ENCODE measurements around the gene ZNF546. TPM values are rescaled to one million over a fixed set of nuclear protein-coding genes. Genes with fewer than 3 reads are reported as not detected.

ZNF546 gene
- polyA plus RNA-seq, 3 donors from 2014 or later = 2.4 to 2.5 TPM; not detected in 1

GRCh38 chr19:39995794-39996193 is 1.1 kb upstream of the ZNF546 start:
- H3K4me3 Mint-ChIP-seq = peak overlapping the region; percentile 54 to 98 (median 93)
- H3K27ac Mint-ChIP-seq = peak overlapping the region in 5 of 6 donors; percentile 15 to 96 (median 53)
- H3K36me3 Mint-ChIP-seq = peaks cover 4 to 7% (median 7%) of the 10 kb centered on the region in 3 donors
- peaks cover 34 to 47% of the 10 kb centered on the region in 2 donors for H3K4me1 Mint-ChIP-seq
- H3K27me3 Mint-ChIP-seq (ENCODE audit: low read depth in 3 of 3) = peaks cover 5 to 13% (median 10%) of the 10 kb centered on the region in 3 donors
- peaks cover 0 to 1% (median 0%) of the 10 kb centered on the region in 6 donors for H3K9me3 Mint-ChIP-seq
- no peak for DNase-seq

- Mint-ChIP-seq H3K4me1 (peaks cover 34 to 47% of the 10 kb centered on the region in 2 donors), H3K27ac (peak overlapping the region; percentile 93 to 97 (median 96)), H3K4me3 (peak overlapping the region; percentile 91 to 98 (median 97)), H3K27me3 (ENCODE audit: low read depth in 3 of 3) (peaks cover 5 to 13% (median 10%) of the 10 kb centered on the region in 3 donors), H3K36me3 (peaks cover 4 to 7% (median 7%) of the 10 kb centered on the region in 3 donors), H3K9me3 (peaks cover 0 to 1% (median 0%) of the 10 kb centered on the region in 6 donors)
- DNase-seq = peak; percentile 71 to 74 (median 72)
Measured at GRCh38 chr19:39996218-39996810, 546 bp upstream of the ZNF546 start.

- Mint-ChIP-seq H3K27ac (peak overlapping the region; percentile 93 to 97 (median 96)), H3K27me3 (ENCODE audit: low read depth in 3 of 3) (peaks cover 5 to 13% (median 10%) of the 10 kb centered on the region in 3 donors), H3K9me3 (peaks cover 0 to 1% (median 0%) of the 10 kb centered on the region in 6 donors), H3K36me3 (peaks cover 7 to 9% (median 7%) of the 10 kb centered on the region in 3 donors), H3K4me1 (peaks cover 34 to 39% of the 10 kb centered on the region in 2 donors), H3K4me3 (peak overlapping the region; percentile 91 to 98 (median 97))
- DNase-seq = peak in 2 of 3 donors; percentile 15
Measured at GRCh38 chr19:39997638-39998216, 867 bp downstream of the ZNF546 start.

GRCh38 chr19:39998501-39998900 is 1.6 kb downstream of the ZNF546 start:
- Mint-ChIP-seq H3K4me3 (peak overlapping the region; percentile 91 to 98 (median 97)), H3K27me3 (ENCODE audit: low read depth in 3 of 3) (peaks cover 5 to 13% (median 10%) of the 10 kb centered on the region in 3 donors), H3K27ac (peak overlapping the region; percentile 93 to 97 (median 96)), H3K36me3 (peaks cover 0 to 9% (median 4%) of the 10 kb centered on the region in 3 donors), H3K4me1 (peaks cover 31 to 35% of the 10 kb centered on the region in 2 donors), H3K9me3 (peaks cover 0 to 1% (median 0%) of the 10 kb centered on the region in 6 donors)
- DNase-seq = no peak

GRCh38 chr19:40005691-40006272 is 8.9 kb downstream of the ZNF546 start:
- no peaks in the 10 kb centered on the region for H3K27me3 Mint-ChIP-seq (ENCODE audit: low read depth in 3 of 3)
- no peaks in the 10 kb centered on the region for H3K4me1 Mint-ChIP-seq
- no peak for DNase-seq
- H3K27ac Mint-ChIP-seq = no peak overlapping the region
- H3K4me3 Mint-ChIP-seq = no peak overlapping the region
- H3K9me3 Mint-ChIP-seq = peaks cover 0 to 4% (median 0%) of the 10 kb centered on the region in 6 donors
- H3K36me3 Mint-ChIP-seq = peaks cover 33 to 54% (median 46%) of the 10 kb centered on the region in 3 donors

- Mint-ChIP-seq H3K4me1 (no peaks in the 10 kb centered on the region), H3K36me3 (peaks cover 34 to 58% (median 48%) of the 10 kb centered on the region in 3 donors), H3K27ac (no peak overlapping the region), H3K9me3 (peaks cover 0 to 4% (median 0%) of the 10 kb centered on the region in 6 donors), H3K27me3 (ENCODE audit: low read depth in 3 of 3) (no peaks in the 10 kb centered on the region), H3K4me3 (no peak overlapping the region)
- DNase-seq = no peak
Measured at GRCh38 chr19:40006273-40006691, 9.4 kb downstream of the ZNF546 start.

GRCh38 chr19:40009674-40010073 is 12.8 kb downstream of the ZNF546 start:
- H3K4me1 Mint-ChIP-seq = no peaks in the 10 kb centered on the region
- DNase-seq = no peak

GRCh38 chr19:40013991-40014390 is 17.1 kb downstream of the ZNF546 start:
- DNase-seq = no peak
- Mint-ChIP-seq H3K27me3 (ENCODE audit: low read depth in 3 of 3) (no peaks in the 10 kb centered on the region), H3K4me1 (no peaks in the 10 kb centered on the region), H3K9me3 (peaks cover 31 to 69% (median 55%) of the 10 kb centered on the region in 6 donors), H3K36me3 (peaks cover 44 to 64% (median 46%) of the 10 kb centered on the region in 3 donors), H3K27ac (no peak overlapping the region), H3K4me3 (no peak overlapping the region)

More at GRCh38 chr19:40009674-40010073, 12.8 kb downstream of the ZNF546 start:
- peaks cover 63 to 80% (median 78%) of the 10 kb centered on the region in 3 donors for H3K36me3 Mint-ChIP-seq
- H3K27ac Mint-ChIP-seq = no peak overlapping the region
- no peaks in the 10 kb centered on the region for H3K27me3 Mint-ChIP-seq (ENCODE audit: low read depth in 3 of 3)
- H3K4me3 Mint-ChIP-seq = no peak overlapping the region
- peaks cover 11 to 31% (median 20%) of the 10 kb centered on the region in 6 donors for H3K9me3 Mint-ChIP-seq

- Mint-ChIP-seq H3K4me3 (no peak overlapping the region), H3K9me3 (peaks cover 17 to 89% (median 74%) of the 10 kb centered on the region in 6 donors), H3K4me1 (no peaks in the 10 kb centered on the region), H3K27me3 (ENCODE audit: low read depth in 3 of 3) (peaks cover 0 to 2% (median 0%) of the 10 kb centered on the region in 3 donors), H3K36me3 (peaks cover 3 to 29% (median 8%) of the 10 kb centered on the region in 3 donors), H3K27ac (no peak overlapping the region)
- DNase-seq = no peak
Measured at GRCh38 chr19:40023969-40024368, 27.1 kb downstream of the ZNF546 start.

- no peak overlapping the region for H3K4me3 Mint-ChIP-seq
Measured at GRCh38 chr19:40025938-40026596, 29.2 kb downstream of the ZNF546 start.

GRCh38 chr19:40026597-40026970 is 29.7 kb downstream of the ZNF546 start:
- DNase-seq = no peak
- Mint-ChIP-seq H3K36me3 (peaks cover 3 to 34% (median 20%) of the 10 kb centered on the region in 3 donors), H3K4me1 (no peaks in the 10 kb centered on the region), H3K4me3 (no peak overlapping the region), H3K27ac (no peak overlapping the region), H3K9me3 (peaks cover 24 to 88% (median 85%) of the 10 kb centered on the region in 6 donors), H3K27me3 (ENCODE audit: low read depth in 3 of 3) (peaks cover 0 to 2% (median 0%) of the 10 kb centered on the region in 3 donors)

More at GRCh38 chr19:40025938-40026596, 29.2 kb downstream of the ZNF546 start:
- H3K4me1 Mint-ChIP-seq = no peaks in the 10 kb centered on the region
- H3K9me3 Mint-ChIP-seq = peaks cover 24 to 89% (median 83%) of the 10 kb centered on the region in 6 donors
- no peak for DNase-seq
- no peak overlapping the region for H3K27ac Mint-ChIP-seq
- H3K36me3 Mint-ChIP-seq = peaks cover 3 to 33% (median 19%) of the 10 kb centered on the region in 3 donors
- H3K27me3 Mint-ChIP-seq (ENCODE audit: low read depth in 3 of 3) = peaks cover 0 to 2% (median 0%) of the 10 kb centered on the region in 3 donors

GRCh38 chr19:40033989-40034560 is 37.2 kb downstream of the ZNF546 start:
- no peak overlapping the region for H3K27ac Mint-ChIP-seq
- no peak overlapping the region for H3K4me3 Mint-ChIP-seq
- peaks cover 14 to 35% (median 30%) of the 10 kb centered on the region in 3 donors for H3K36me3 Mint-ChIP-seq
- H3K27me3 Mint-ChIP-seq (ENCODE audit: low read depth in 3 of 3) = peaks cover 0 to 3% (median 0%) of the 10 kb centered on the region in 3 donors
- no peaks in the 10 kb centered on the region for H3K4me1 Mint-ChIP-seq
- peaks cover 35 to 85% (median 81%) of the 10 kb centered on the region in 6 donors for H3K9me3 Mint-ChIP-seq
- no peak for DNase-seq

GRCh38 chr19:40035996-40036395 is 39.1 kb downstream of the ZNF546 start:
- Mint-ChIP-seq H3K27me3 (ENCODE audit: low read depth in 3 of 3) (peaks cover 0 to 3% (median 0%) of the 10 kb centered on the region in 3 donors), H3K4me1 (no peaks in the 10 kb centered on the region), H3K36me3 (peaks cover 14 to 24% (median 19%) of the 10 kb centered on the region in 3 donors), H3K27ac (no peak overlapping the region), H3K9me3 (peaks cover 30 to 70% (median 66%) of the 10 kb centered on the region in 6 donors), H3K4me3 (no peak overlapping the region)
- no peak for DNase-seq
